ENCODE data around the gene TTC7B. TPM values are rescaled to one million over a fixed set of nuclear protein-coding genes. Genes with fewer than 3 reads are reported as not detected.

TTC7B gene
- total RNA-seq, 2 experiments from 2014 or later: 1.2 to 1.3 TPM

DNA sequence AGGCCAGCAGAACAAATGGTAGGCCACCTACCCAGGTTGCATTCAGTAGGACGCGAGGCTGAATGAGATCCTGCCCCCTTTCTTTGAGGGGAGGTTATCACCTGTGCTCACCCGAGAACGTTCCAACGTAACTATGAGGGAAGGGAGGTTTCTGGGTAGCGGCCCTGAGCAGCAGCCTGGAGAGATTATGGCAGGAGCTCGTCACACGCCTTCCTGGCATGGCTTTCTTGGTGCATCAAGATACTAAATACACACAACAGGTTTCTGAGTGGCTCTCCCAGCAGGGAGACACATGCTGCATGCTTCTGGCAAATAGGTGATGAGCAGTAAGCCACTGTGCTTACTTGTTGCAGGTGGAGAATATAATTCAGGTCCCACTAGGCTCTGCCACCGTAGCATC is 271.7 kb downstream of the TTC7B start:
- no peaks in the 10 kb centered on the region for H3K4me1 ChIP-seq (ENCODE audit: insufficient read depth, low read length)
- no peaks in the 10 kb centered on the region for H3K4me1 Mint-ChIP-seq (ENCODE audit: low read depth)
- peaks cover 0 to 5% of the 10 kb centered on the region in 2 experiments for H3K9me3 ChIP-seq (ENCODE audit: control insufficient read depth in 1 of 2, insufficient read depth in 1 of 2, low read length in 2 of 2)
- H3K27ac Mint-ChIP-seq: no peak overlapping the region
- no peak overlapping the region for H3K4me3 ChIP-seq (ENCODE audit: low read length)
- no peaks in the 10 kb centered on the region for H3K36me3 ChIP-seq (ENCODE audit: insufficient read depth, low read length)
- H3K27ac ChIP-seq (ENCODE audit: low read depth in 1 of 2, low read length in 2 of 2): no peak overlapping the region
- no peaks in the 10 kb centered on the region for H3K27me3 ChIP-seq (ENCODE audit: control insufficient read depth in 1 of 2, insufficient read depth in 2 of 2, low read length in 2 of 2)
- no peaks in the 10 kb centered on the region for H3K36me3 Mint-ChIP-seq (ENCODE audit: low read depth)
- POLR2A ChIA-PET: no interaction called here
- TF ChIP-seq CTCF (IDR thresholded peaks at IDR 0.05): no peak
- no peaks in the 10 kb centered on the region for H3K9me3 Mint-ChIP-seq
- ATAC-seq (ENCODE audit: poor library complexity): no peak
- H3K4me3 Mint-ChIP-seq: no peak overlapping the region
- H3K27me3 Mint-ChIP-seq: no peaks in the 10 kb centered on the region
- CTCF ChIA-PET: no interaction called here
- intact Hi-C loops (cut with DNase I, micrococcal nuclease): no loop called here
- no peak for DNase-seq

GRCh38 chr14:90543876-90544275 is 272.4 kb downstream of the TTC7B start:
- H3K4me3 ChIP-seq (ENCODE audit: low read length): no peak overlapping the region
- DNase-seq (no peak), ATAC-seq (ENCODE audit: poor library complexity) (no peak)
- TF ChIP-seq CTCF (IDR thresholded peaks at IDR 0.05): no peak
- no peak overlapping the region for H3K4me3 Mint-ChIP-seq
- intact Hi-C loops (cut with DNase I, micrococcal nuclease): no loop called here
- H3K4me1 ChIP-seq (ENCODE audit: insufficient read depth, low read length): no peaks in the 10 kb centered on the region
- H3K9me3 ChIP-seq (ENCODE audit: control insufficient read depth in 1 of 2, insufficient read depth in 1 of 2, low read length in 2 of 2): peaks cover 0 to 5% of the 10 kb centered on the region in 2 experiments
- no peak overlapping the region for H3K27ac Mint-ChIP-seq
- H3K27me3 ChIP-seq (ENCODE audit: control insufficient read depth in 1 of 2, insufficient read depth in 2 of 2, low read length in 2 of 2): no peaks in the 10 kb centered on the region
- H3K36me3 Mint-ChIP-seq (ENCODE audit: low read depth): no peaks in the 10 kb centered on the region
- no peak overlapping the region for H3K27ac ChIP-seq (ENCODE audit: low read depth in 1 of 2, low read length in 2 of 2)
- ChIA-PET CTCF (no interaction called here), POLR2A (no interaction called here)
- H3K4me1 Mint-ChIP-seq (ENCODE audit: low read depth): no peaks in the 10 kb centered on the region
- H3K36me3 ChIP-seq (ENCODE audit: insufficient read depth, low read length): no peaks in the 10 kb centered on the region
- H3K27me3 Mint-ChIP-seq: no peaks in the 10 kb centered on the region
- H3K9me3 Mint-ChIP-seq: no peaks in the 10 kb centered on the region

GRCh38 chr14:90541076-90541634 is 275.1 kb downstream of the TTC7B start:
- POLR2A ChIA-PET: no interaction called here
- no peak for TF ChIP-seq CTCF (IDR thresholded peaks at IDR 0.05)
- no peak overlapping the region for H3K4me3 ChIP-seq (ENCODE audit: low read length)
- ATAC-seq (ENCODE audit: poor library complexity): no peak
- CTCF ChIA-PET: no interaction called here
- H3K27me3 ChIP-seq (ENCODE audit: control insufficient read depth in 1 of 2, insufficient read depth in 2 of 2, low read length in 2 of 2): no peaks in the 10 kb centered on the region
- no peaks in the 10 kb centered on the region for H3K36me3 ChIP-seq (ENCODE audit: insufficient read depth, low read length)
- no peaks in the 10 kb centered on the region for H3K9me3 Mint-ChIP-seq
- no peak for DNase-seq
- intact Hi-C loops (cut with DNase I, micrococcal nuclease): no loop called here
- no peaks in the 10 kb centered on the region for H3K4me1 Mint-ChIP-seq (ENCODE audit: low read depth)
- H3K9me3 ChIP-seq (ENCODE audit: control insufficient read depth in 1 of 2, insufficient read depth in 1 of 2, low read length in 2 of 2): peaks cover 0 to 5% of the 10 kb centered on the region in 2 experiments
- no peaks in the 10 kb centered on the region for H3K4me1 ChIP-seq (ENCODE audit: insufficient read depth, low read length)
- no peak overlapping the region for H3K27ac ChIP-seq (ENCODE audit: low read depth in 1 of 2, low read length in 2 of 2)
- H3K36me3 Mint-ChIP-seq (ENCODE audit: low read depth): no peaks in the 10 kb centered on the region
- H3K27me3 Mint-ChIP-seq: no peaks in the 10 kb centered on the region
- no peak overlapping the region for H3K4me3 Mint-ChIP-seq
- no peak overlapping the region for H3K27ac Mint-ChIP-seq

Data from CD4-positive, alpha-beta T cell (primary cell).